SK-N-SH (cell line): Measurements from ENCODE around the gene C8G. TPM values are rescaled to one million over a fixed set of nuclear protein-coding genes. Genes with fewer than 3 reads are reported as not detected.

ENCODE experiments used
- CTCF ChIA-PET: fragments of 300-600, 350-600 bp; formaldehyde crosslinking; extraction: SDS; loops from one replicate; lab custom pipeline; 2021; lab: Yijun Ruan, JAX
- POLR2A ChIA-PET: fragments of 350-600 bp; sonication (Branson Sonifier 250); formaldehyde crosslinking; extraction: SDS; loops from one replicate; lab custom pipeline; 2020; ENCODE audit warnings: antibody characterized with exemption, inconsistent platforms; lab: Yijun Ruan, JAX
- DNase-seq: peaks from one replicate; pipeline ENCODE4 v3.0.0; 2012
- H2AFZ ChIP-seq: fragments of 200-600 bp; sonication (generic); 2 replicates; pipeline ENCODE4 v1.8.1; 2016; ENCODE audit warnings: antibody characterized with exemption, mild to moderate bottlenecking, low read depth
- H3F3A ChIP-seq: fragments of 200-600 bp; sonication (generic); replicated peaks from 2 replicates; pipeline ENCODE3; 2016; ENCODE audit warnings: antibody characterized with exemption, mild to moderate bottlenecking; ENCODE audit not compliant: insufficient read depth
- H3K27ac ChIP-seq, 2 experiments: fragments of 200-500 bp in 1 of 2; fragments of 200-600 bp in 1 of 2; sonication (Bioruptor generic) in 1 of 2; sonication (generic), shearing (Covaris generic) in 1 of 2; 2 replicates each; pipeline versions ENCODE4 v1.5.1 to v1.6.1; 2014 to 2016; ENCODE audit warnings: low read depth in 2 of 2, inconsistent platforms in 1 of 2, low read length in 1 of 2, mild to moderate bottlenecking in 1 of 2, mixed read lengths in 1 of 2
- H3K27me3 ChIP-seq: fragments of 200-600 bp; sonication (generic), shearing (Covaris generic); 2 replicates; pipeline ENCODE4 v1.6.1; 2016; ENCODE audit warnings: mixed run types; ENCODE audit not compliant: insufficient read depth
- H3K36me3 ChIP-seq, 2 experiments: fragments of 200-500 bp in 1 of 2; fragments of 200-600 bp in 1 of 2; sonication (Bioruptor generic) in 1 of 2; sonication (generic) in 1 of 2; replicated peaks in 1 of 2; 2 replicates each; pipeline versions ENCODE3 to v1.5.1; 2014 to 2016; ENCODE audit warnings: low read length in 1 of 2, mild to moderate bottlenecking in 1 of 2; ENCODE audit not compliant: insufficient read depth in 2 of 2, control insufficient read depth in 1 of 2
- H3K4me1 ChIP-seq, 2 experiments: fragments of 200-500 bp in 1 of 2; fragments of 200-600 bp in 1 of 2; sonication (Bioruptor generic) in 1 of 2; sonication (generic), shearing (Covaris generic) in 1 of 2; 2 replicates each; pipeline versions ENCODE4 v1.5.1 to v1.6.1; 2014 to 2016; ENCODE audit warnings: low read depth in 1 of 2, low read length in 1 of 2, mixed run types in 1 of 2; ENCODE audit not compliant: insufficient read depth in 2 of 2, control insufficient read depth in 1 of 2
- H3K4me2 ChIP-seq: fragments of 200-600 bp; sonication (generic), shearing (Covaris generic); 2 replicates; pipeline ENCODE4 v1.6.1; 2017; ENCODE audit warnings: mixed run types
- H3K4me3 ChIP-seq, 2 experiments: fragments of 200-500 bp in 1 of 2; fragments of 200-600 bp in 1 of 2; sonication (Bioruptor generic) in 1 of 2; sonication (generic), shearing (Covaris generic) in 1 of 2; 2 replicates each; pipeline versions ENCODE4 v1.5.1 to v1.8.1; 2014 to 2016; ENCODE audit warnings: low read depth in 2 of 2, inconsistent platforms in 1 of 2, low read length in 1 of 2, mild to moderate bottlenecking in 1 of 2, mixed read lengths in 1 of 2, moderate library complexity in 1 of 2
- H3K79me2 ChIP-seq: fragments of 200-600 bp; sonication (generic); 2 replicates; pipeline ENCODE4 v1.8.1; 2017; ENCODE audit warnings: mild to moderate bottlenecking; ENCODE audit not compliant: insufficient read depth
- H3K9ac ChIP-seq: fragments of 200-600 bp; sonication (generic); 2 replicates; pipeline ENCODE4 v1.6.1; 2017; ENCODE audit warnings: mixed run types
- H3K9me2 ChIP-seq: fragments of 200-600 bp; sonication (generic); 2 replicates; pipeline ENCODE4 v1.6.1; 2017; ENCODE audit warnings: mixed run types
- H3K9me3 ChIP-seq: fragments of 200-600 bp; sonication (generic); 2 replicates; pipeline ENCODE4 v1.6.1; 2017; ENCODE audit warnings: mixed run types, mild to moderate bottlenecking, moderate library complexity
- H4K20me1 ChIP-seq: fragments of 200-600 bp; sonication (generic); 2 replicates; pipeline ENCODE4 v1.6.1; 2017; ENCODE audit warnings: mild to moderate bottlenecking, mixed run types; ENCODE audit not compliant: insufficient read depth
- CHD2 ChIP-seq: fragments of 150-350 bp; IDR thresholded peaks from 2 replicates; pipeline ENCODE4 v1.6.1; 2018; ENCODE audit warnings: low read length; ENCODE audit not compliant: partially characterized antibody
- ELF1 ChIP-seq: IDR thresholded peaks from 2 replicates; pipeline ENCODE4 v1.4.0; 2012
- EP300 ChIP-seq, 2 experiments: IDR thresholded peaks; 2 replicates each; pipeline versions ENCODE4 v1.4.0 to v1.6.1; 2012; ENCODE audit warnings: borderline replicate concordance in 1 of 2, low read depth in 1 of 2, low read length in 1 of 2
- EZH2phosphoT487 ChIP-seq: fragments of 200-600 bp; sonication (generic); IDR thresholded peaks from 2 replicates; pipeline ENCODE4 v1.6.1; 2017; ENCODE audit warnings: low read depth, mixed run types, mild to moderate bottlenecking, antibody characterized with exemption, moderate library complexity, borderline replicate concordance
- GATA2 ChIP-seq: sonication (generic); formaldehyde crosslinking; IDR thresholded peaks from 2 replicates; pipeline ENCODE4 v1.5.0; 2020; ENCODE audit warnings: mild to moderate bottlenecking, missing genetic modification reagents
- JUND ChIP-seq: IDR thresholded peaks from 2 replicates; pipeline ENCODE4 v1.4.0; 2012
- RAD21 ChIP-seq: IDR thresholded peaks from 2 replicates; pipeline ENCODE4 v1.6.1; 2012; ENCODE audit warnings: mild to moderate bottlenecking, low read length
- RCOR1 ChIP-seq: fragments of 150-350 bp; IDR thresholded peaks from 2 replicates; pipeline ENCODE4 v1.6.1; 2017; ENCODE audit warnings: antibody characterized with exemption, low read length
- SMC3 ChIP-seq: IDR thresholded peaks from 2 replicates; pipeline ENCODE4 v1.6.1; 2012; ENCODE audit warnings: low read depth, low read length, improper control_type of control experiment
- WGBS: methylation state at CpG from one replicate; pipeline ENCODE4 v1.1.6; 2017; ENCODE audit warnings: low lambda C conversion rate; 5-methylcytosine and 5-hydroxymethylcytosine counted together
- polyA plus RNA-seq, 3 experiments: library from polyadenylated mRNA; depleted of rRNA; stranded (reverse); fragments of >200 nt; gene quantifications; 2 replicates each; pipeline ENCODE4 v1.2.3, GENCODE V29; 2012
- TF ChIP-seq, protein P1 (sequence below): IDR thresholded peaks from 2 replicates; pipeline ENCODE4 v1.4.0; 2012; ENCODE audit warnings: low read depth, borderline replicate concordance
- TF ChIP-seq, protein P2 (sequence below): fragments of 200-600 bp; sonication (generic); IDR thresholded peaks from 2 replicates; pipeline ENCODE4 v1.6.1; 2017; ENCODE audit warnings: antibody characterized with exemption, mild to moderate bottlenecking, moderate library complexity
- TF ChIP-seq, protein P3 (sequence below): IDR thresholded peaks from 2 replicates; pipeline ENCODE4 v1.6.1; 2012; ENCODE audit warnings: mild to moderate bottlenecking, low read depth, low read length, moderate library complexity

C8G gene
- polyA plus RNA-seq, 1 of the 3 experiments (the other 2 are of a cell fraction) = 0.28 TPM

DNA sequence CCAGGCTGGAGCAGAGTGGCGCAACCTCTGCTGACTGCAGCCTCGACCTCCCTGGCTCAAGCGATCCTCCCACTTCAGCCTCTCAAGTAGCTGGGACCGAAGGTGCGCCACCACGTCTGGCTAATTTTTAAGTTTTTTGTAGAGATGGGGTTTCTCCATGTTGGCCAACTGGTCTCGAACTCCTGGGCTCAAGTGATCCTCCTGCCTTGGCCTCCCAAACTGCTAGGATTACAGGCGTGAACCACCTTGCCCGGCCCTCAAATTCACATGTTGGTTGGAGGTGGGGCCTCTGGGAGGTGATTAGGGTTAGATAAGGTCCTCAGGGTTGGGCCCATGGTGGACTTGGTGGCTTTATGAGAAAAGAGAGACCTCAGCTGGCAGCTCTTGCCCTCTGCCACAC lies 17.1 kb downstream of the C8G start:
- H3K9me2 ChIP-seq = no peaks in the 10 kb centered on the region
- ChIA-PET POLR2A (interaction anchor here (0.6 kb wide), 1 partner anchor 8 kb away, joined by 4 read pairs; no protein-coding TSS in a partner anchor), CTCF (interaction anchor here (1.0 to 1.6 kb wide), 2 partner anchors 9 to 18 kb away, joined by 4 to 6 read pairs; partner anchors contain the start of genes C8G and FBXW5)
- TF ChIP-seq RCOR1 (no peak), SMC3 (no peak), EZH2phosphoT487 (no peak), RAD21 (no peak), ELF1 (no peak), EP300 (IDR thresholded peaks at IDR 0.05; ENCODE audit: borderline replicate concordance in 1 of 2, low read depth in 1 of 2, low read length in 1 of 2) (no peak), JUND (no peak), CHD2 (no peak), GATA2 (CRISPR knock-in tag) (no peak)
- TF ChIP-seq, protein P1, sequence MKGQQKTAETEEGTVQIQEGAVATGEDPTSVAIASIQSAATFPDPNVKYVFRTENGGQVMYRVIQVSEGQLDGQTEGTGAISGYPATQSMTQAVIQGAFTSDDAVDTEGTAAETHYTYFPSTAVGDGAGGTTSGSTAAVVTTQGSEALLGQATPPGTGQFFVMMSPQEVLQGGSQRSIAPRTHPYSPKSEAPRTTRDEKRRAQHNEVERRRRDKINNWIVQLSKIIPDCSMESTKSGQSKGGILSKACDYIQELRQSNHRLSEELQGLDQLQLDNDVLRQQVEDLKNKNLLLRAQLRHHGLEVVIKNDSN = no peak
- TF ChIP-seq, protein P2, sequence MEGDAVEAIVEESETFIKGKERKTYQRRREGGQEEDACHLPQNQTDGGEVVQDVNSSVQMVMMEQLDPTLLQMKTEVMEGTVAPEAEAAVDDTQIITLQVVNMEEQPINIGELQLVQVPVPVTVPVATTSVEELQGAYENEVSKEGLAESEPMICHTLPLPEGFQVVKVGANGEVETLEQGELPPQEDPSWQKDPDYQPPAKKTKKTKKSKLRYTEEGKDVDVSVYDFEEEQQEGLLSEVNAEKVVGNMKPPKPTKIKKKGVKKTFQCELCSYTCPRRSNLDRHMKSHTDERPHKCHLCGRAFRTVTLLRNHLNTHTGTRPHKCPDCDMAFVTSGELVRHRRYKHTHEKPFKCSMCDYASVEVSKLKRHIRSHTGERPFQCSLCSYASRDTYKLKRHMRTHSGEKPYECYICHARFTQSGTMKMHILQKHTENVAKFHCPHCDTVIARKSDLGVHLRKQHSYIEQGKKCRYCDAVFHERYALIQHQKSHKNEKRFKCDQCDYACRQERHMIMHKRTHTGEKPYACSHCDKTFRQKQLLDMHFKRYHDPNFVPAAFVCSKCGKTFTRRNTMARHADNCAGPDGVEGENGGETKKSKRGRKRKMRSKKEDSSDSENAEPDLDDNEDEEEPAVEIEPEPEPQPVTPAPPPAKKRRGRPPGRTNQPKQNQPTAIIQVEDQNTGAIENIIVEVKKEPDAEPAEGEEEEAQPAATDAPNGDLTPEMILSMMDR = no peak
- TF ChIP-seq, protein P3, sequence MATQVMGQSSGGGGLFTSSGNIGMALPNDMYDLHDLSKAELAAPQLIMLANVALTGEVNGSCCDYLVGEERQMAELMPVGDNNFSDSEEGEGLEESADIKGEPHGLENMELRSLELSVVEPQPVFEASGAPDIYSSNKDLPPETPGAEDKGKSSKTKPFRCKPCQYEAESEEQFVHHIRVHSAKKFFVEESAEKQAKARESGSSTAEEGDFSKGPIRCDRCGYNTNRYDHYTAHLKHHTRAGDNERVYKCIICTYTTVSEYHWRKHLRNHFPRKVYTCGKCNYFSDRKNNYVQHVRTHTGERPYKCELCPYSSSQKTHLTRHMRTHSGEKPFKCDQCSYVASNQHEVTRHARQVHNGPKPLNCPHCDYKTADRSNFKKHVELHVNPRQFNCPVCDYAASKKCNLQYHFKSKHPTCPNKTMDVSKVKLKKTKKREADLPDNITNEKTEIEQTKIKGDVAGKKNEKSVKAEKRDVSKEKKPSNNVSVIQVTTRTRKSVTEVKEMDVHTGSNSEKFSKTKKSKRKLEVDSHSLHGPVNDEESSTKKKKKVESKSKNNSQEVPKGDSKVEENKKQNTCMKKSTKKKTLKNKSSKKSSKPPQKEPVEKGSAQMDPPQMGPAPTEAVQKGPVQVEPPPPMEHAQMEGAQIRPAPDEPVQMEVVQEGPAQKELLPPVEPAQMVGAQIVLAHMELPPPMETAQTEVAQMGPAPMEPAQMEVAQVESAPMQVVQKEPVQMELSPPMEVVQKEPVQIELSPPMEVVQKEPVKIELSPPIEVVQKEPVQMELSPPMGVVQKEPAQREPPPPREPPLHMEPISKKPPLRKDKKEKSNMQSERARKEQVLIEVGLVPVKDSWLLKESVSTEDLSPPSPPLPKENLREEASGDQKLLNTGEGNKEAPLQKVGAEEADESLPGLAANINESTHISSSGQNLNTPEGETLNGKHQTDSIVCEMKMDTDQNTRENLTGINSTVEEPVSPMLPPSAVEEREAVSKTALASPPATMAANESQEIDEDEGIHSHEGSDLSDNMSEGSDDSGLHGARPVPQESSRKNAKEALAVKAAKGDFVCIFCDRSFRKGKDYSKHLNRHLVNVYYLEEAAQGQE = no peak
- no peak overlapping the region for H3K9ac ChIP-seq
- H2AFZ ChIP-seq = no peak overlapping the region
- H3K9me3 ChIP-seq = no peaks in the 10 kb centered on the region
- H3K27me3 ChIP-seq = no peaks in the 10 kb centered on the region
- no peaks in the 10 kb centered on the region for H3K36me3 ChIP-seq
- WGBS = 87% methylated on average over 9 of the region's 9 CpGs
- H3F3A ChIP-seq = no peaks in the 10 kb centered on the region
- H4K20me1 ChIP-seq = no peaks in the 10 kb centered on the region
- H3K4me3 ChIP-seq = no peak overlapping the region
- H3K27ac ChIP-seq = no peak overlapping the region
- no peak overlapping the region for H3K4me2 ChIP-seq
- no peaks in the 10 kb centered on the region for H3K79me2 ChIP-seq
- H3K4me1 ChIP-seq = peaks cover 0 to 8% of the 10 kb centered on the region in 2 experiments; a peak in 1 of 4 replicates
- no peak for DNase-seq
